Activated CD4-positive, alpha-beta T cell treated with anti-CD3 and anti-CD28 coated beads, Interleukin-2, amount 50 U/mL, for 1 hour (primary cell): ENCODE results near the gene PFKFB2.
"Not testable (repeated sequence)": the region's sequence is repeated elsewhere in the genome, so short reads cannot be mapped to it uniquely, and the experiment has no call there.

Source experiments
- DNase-seq: peaks from one replicate; pipeline ENCODE4 v3.0.0-alpha.2; 2020

PFKFB2 gene

DNA sequence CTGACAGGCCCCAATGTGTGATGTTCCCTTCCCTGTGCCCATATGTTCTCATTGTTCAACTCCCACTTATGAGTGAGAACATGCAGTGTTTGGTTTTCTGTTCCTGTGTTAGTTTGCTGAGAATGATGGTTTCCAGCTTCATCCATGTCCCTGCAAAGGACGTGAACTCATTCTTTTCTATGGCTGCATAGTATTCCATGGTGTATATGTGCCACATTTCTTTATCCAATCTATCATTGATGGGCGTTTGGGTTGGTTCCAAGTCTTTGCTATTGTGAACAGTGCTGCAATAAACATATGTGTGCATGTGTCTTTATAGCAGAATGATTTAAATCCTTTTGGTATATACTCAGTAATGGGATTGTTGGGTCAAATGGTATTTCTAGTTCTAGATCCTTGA is 11.7 kb upstream of the PFKFB2 start:
- not testable (repeated sequence) for DNase-seq

DNA sequence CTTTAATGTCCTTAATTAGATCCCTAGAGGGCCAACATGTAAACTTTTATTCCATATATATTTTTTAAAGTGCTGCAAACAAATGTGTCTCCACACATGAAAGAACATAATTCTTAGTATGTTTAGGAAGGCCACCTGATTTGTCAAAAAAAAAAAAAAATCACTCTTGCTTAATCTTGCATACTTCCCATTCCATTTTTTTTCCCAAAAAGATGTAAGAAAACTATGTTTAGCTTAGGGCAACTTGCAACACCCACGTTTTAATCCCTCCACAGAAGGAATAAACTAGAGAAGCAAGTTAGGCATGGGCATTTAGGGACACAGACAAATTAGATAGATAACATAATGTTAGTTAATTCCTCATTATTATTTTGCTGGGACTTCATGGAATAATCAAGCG is 7.6 kb upstream of the PFKFB2 start:
- no peak for DNase-seq

DNA sequence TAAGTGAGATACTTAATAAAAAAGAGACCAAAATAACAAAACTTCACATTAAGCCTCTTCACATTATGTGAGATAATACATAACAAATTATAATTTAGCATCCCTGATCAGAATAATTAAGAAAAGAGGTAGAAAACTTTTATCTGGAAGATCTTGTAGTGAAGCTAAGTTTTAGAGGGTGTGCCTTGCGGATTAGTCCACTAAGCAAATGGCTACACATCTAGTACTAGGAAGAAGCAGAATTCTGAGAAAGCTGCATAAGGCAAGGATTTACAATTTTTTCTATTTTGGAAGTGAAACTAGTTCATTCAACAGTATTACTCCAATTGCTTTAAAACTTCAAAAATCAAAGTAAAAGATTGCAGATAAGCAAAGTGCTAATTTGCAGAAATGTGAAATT is 5.6 kb upstream of the PFKFB2 start:
- no peak for DNase-seq

DNA sequence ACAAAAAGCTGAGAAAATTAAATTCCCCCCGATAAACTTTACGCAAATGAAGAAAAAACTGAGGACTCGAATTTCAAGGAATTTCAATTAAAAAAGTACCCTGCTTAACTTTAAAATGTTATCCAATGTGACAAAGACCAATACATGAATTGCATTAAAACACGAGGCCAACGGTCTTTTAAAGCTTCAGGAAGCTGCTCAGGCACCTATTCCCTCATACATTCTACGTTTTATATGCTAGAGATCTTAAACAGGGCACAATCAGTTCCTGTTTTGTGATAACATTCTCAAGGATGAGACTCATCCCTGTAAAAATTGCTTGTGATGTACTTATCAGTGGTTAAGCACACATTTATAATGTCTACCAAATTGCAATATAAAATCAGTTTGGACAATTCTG is 5.0 kb upstream of the PFKFB2 start:
- no peak for DNase-seq

DNA sequence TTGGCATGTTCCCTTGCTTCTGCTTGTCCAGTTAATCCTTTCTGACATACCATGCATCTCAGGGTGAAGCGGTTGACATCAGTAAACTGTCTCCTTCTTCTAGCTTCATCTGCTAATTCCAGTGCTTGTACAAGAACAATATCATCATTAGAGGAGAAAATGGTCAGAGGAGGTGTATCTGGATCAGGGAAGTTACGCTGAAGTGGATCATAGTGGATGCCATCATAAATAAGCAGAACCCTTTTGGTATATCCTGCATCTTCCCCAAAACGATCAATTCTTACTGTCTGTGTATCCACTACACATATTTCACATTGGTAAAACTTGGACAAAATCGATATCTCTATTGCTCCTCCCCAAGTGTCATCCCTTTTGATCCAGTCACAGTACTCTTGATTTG is 4.0 kb upstream of the PFKFB2 start:
- no peak for DNase-seq

DNA sequence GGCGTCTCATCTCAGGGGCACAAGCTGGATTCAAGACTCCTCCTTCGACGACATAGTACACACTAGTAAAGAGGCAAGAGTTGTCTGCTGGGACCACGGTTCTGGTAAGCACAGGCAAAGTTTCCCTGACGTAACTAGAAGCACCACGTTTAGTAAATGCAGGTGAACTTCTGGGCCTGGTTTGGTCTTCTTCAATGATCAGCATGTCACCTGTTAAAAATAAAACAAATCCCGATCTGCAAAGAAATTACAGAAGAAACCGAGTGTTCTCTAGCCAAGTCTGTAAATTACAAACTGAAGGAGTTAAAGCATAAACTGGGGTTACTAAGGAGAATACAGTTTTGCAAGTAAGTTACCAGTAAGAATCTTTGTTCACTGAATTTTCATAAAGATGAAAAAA is 3.6 kb upstream of the PFKFB2 start:
- no peak for DNase-seq

DNA sequence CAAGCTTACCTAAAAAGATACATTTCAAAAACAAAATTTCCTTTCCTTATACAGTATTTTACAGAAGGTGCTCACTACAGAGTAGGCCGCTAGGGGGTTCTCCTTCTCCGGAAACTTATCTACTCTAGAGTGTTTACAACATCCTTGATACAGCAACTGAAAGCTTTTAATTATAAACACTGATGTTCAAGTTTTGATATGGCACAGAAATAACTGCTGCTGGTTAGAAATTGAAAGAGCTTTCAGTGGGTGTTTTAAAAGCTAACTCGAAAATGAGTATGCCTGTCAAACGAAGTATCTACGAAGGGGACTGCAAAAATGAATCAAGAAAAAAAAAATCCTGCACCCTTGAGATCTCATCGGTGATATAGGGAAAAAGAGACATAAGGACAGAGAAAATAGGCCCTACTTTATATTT is 3.1 kb upstream of the PFKFB2 start:
- peak; percentile 46 for DNase-seq

DNA sequence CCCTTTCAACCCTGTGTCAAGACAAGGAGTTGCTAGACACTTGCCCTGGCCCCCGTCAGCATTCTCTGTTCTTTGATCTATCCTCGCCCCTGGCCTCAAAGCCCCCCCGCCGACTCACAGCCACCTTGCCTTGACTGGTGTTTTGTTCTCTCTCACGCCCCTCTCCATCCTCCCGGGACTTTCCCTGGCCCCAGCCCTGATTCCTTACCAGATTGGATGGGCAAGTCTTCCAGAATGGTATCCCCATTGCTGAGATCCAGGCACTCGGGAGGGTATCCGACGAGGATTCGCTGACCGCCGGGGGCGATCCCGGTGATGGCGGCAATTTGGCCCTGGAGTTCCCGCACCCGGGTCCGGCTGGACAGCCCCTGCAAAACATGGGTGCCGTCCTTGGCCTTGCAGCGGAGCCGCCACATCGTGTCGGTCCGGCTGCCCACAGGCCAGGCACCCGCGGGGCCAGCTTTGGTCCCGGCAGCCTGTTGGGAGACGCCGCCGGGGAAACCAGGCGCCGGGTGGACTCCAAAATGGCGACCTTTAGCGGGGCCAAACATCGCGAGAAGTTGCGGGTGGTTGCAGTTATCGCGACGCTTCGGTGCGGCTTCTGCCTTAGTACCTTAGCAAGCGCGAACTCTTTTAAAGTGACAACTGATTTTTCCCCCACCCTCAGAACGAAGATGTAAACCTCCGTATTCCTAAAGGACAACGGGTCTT is 2.4 kb upstream of the PFKFB2 start:
- DNase-seq, result peak; percentile 91

DNA sequence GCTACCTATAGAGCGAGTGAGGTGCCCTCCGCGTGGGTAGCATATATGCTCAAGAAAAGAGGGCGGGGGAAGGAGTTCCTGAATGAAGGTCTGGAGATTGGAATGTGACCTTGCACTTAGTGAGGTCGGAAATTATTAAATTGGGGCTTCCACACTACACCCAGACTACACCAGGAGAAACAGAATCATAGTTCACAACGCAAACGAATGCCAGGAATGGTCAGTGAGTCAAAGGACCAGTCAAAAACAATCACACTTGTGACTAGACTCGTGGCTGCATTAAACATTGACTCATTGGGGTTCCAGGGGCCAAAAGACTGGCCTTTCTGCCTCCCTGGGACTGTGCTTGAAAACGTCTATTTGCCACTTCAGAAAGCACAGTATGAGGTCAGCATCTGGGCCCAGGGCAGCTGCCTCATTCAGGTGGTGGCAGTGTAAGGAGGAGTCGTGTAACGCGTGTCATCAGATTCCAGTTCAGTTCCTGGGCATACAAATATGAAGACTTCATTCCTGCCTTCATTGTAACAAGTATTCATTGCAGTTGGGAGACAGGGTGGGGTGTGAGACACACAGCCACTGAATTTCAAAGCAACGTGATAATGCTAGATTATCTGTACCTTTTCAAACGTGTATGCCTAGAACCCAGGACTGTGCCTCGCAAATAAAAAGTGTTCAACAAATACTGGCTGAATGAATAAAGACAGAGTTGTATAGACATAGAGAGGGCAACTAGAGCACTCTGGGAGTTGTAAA is 1.7 kb upstream of the PFKFB2 start, which contains the start of gene YOD1:
YOD1 (minus strand) TSS at position 18 of the 753 bp plus-strand sequence. CDS start 178 bp downstream, outside the sequence.
- DNase-seq, result no peak

DNA sequence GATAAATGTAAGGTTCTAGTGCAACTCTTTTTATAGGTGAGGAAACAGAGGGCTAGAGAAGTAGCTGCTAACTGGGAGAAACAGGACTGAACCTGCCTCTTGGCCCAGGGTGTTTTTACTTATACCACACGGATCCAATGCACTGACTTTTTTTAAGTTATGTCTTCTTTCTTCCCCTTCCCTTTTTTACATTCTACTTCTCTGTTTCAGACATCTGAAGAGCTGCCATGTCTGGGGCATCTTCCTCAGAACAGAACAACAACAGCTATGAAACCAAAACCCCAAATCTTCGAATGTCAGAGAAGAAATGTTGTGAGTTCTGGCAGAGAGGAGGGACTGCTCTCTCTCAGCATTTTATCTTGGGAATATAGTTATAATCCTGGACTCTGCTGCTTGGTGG is 1.4 kb downstream of the PFKFB2 start:
- DNase-seq, result no peak

DNA sequence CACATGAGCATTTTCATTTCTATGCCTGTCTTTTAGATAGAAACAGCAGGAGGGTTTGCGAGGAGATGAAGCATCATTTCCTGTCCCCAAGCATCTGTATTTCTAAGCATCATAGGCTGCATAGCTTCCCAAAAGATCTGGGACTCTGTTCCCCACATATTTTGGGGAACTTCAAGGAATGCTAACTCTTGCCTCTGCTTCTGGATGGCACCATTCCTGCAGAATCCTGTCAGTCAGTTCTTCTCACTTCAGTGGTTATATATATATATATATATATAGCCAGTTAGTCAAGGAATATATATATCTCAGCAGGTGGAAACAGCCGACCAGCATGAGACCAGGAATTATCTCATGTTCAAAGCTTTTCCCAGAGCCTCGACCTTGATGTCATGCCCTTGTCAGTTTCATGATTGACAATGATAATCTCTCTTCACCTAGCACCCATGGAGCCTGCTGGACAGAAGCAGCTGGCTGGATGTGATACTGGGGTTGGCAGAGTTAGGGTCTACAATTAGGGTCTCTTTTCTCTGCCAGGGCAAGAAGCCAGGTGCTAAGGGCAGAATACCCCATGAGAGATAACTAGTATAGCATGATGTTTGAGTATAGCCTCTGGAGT is 2.4 kb downstream of the PFKFB2 start:
- DNase-seq, result no peak

DNA sequence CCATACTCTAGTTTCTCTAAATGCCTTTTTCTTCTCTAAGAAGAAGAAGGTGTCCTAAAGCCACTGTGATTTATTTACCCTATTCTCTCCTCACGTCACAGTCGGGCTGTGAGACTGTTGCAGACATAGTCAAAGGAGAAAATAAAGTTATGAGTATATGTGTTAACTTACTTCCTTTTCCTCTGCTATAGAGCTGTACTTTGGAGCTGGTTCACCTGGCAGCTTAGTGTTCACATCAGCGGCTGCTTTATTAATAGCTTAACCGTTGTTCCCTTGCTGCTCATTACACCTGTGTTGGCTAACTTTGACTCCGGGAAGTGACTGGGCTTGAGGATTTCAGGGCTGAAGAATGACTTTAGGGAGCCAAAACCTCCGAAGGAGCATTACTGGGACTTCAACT is 3.6 kb downstream of the PFKFB2 start:
- no peak for DNase-seq

DNA sequence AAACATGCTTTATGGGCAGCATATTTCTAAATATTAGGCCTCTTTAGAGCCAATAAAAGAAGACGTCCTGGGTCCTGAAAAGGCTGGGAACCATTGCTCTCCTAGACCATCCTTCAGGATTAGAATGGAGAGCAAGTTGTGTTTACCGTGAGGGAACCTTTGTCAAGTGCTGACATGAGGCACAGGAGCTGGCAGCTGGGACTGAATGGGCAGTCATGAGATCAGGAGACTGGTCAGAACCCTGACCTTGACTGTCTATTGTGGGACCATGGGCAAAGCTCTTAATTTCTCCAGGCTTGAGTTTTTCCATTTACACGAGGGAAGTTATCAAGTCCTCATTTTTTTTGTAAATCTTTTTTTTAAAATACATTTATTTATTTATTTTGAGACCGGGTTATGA is 5.2 kb downstream of the PFKFB2 start:
- DNase-seq, result no peak

DNA sequence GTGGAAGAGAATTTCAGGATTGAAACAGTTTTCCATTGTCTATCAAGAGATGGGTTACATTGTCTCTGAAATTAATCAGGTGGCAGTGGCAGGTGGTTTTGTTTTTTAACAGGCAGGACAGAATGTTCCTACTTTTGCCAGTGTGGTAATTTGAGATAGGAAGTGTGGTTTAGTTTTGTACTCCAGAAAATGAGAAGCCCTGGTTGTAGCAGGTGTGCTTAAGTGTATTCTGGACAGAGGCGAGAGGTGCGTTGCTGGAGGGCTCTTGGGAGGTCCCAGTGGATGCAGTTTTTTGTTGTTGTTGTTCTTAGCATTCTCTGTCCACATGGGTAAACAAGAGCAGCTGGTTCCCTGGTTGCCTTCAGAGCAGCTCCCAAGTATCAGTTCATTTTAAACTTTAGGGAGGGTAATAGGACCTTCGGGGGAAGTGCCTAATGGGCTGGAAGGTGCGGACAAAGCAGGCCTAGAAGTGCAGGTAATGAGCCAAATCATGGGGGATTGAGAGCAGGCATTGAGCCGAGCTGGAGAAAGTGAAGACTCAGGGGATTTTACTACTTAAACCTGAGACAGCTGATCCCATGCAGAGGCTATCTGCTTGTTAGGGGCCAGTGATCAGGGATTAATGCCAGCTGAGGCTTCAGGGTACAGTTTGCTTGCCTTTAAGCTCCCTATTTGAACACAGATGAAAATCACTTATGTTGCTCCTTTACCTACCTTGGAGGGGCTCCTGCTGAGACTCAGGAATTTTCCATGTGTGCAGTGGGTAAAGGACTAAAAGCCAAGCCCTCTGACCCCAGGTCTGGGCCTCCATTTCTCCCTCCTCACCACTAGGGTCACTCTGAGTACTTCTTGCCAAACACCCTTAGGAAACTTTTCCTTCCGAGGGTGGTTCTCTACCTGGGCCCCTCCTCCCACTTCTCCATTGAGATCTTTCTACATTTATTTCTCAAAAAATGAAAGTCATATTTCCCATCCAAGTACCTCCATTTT is 6.1 kb downstream of the PFKFB2 start:
- no peak for DNase-seq

DNA sequence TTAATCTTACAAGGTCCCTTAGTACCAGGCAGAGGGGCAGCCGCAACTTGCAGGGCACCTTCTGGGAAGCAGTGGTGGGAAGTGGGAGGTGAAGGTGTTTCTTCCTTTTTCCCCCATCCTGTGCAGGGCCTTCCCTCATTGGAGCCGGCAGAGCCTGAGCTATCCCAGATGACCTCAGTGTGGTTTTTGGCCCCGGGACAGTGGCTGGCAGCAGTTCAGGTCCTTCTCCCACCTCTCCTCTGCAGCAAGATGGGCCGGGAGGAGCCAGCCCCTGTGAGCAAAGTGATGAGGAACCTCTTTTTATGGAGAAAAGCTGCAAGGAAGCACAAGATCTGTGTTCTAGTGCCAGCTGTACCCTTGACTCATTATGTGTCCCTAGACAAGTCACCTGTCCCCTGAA is 6.8 kb downstream of the PFKFB2 start:
- no peak for DNase-seq

DNA sequence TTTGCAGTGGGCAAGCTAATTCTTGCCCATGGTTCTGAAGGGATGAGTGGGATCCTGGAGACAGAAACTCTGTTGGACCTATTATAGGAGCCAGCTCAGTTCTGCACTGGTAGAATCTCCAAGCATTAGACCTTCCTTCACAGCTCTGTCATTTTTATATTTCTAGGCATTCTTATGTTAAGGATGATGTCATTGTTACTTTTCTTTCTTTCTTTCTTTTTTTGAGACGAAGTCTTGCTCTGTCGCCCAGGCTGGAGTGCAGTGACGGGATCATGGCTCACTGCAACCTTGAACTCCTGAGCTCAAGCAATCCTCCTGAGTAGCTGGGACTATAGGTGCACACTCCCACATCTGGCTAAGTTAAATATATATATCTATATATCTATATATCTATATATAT is 7.5 kb downstream of the PFKFB2 start:
- no peak for DNase-seq

DNA sequence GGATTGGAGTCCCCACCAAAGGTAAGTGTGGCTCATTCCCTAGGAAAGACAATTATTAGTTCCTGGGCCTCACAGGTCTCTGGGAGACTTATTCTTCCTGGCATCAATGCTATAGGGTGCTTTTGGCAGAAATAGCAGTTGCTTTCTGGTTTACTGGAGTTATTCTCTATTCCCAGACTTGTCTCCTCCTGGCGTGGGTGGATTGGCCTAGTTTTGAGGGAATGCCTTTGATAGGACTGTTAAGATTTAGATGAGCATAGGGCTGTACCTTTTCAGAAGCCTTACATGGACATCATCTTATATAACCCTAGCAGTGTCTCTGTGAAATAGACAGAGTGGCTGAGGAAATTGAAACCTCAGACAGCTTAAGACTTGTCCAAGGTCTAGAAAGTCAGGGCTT is 9.0 kb downstream of the PFKFB2 start:
- DNase-seq, result no peak

DNA sequence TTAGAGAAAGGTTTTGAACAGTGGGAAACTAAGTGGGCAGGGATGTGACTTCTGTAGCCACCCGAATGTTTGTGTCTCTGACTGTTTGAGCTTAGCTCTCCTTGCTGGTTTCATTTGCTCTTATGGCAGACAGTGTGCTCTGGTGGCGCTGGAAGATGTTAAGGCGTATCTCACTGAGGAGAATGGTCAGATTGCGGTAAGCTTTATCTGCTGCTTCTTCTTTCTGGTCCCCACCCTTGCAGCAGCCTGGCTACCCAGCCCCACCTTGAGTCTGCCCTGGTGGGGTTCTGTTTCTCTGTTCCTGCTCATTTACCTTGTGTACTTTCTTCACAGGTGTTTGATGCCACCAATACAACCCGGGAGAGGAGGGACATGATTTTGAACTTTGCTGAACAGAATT is 9.9 kb downstream of the PFKFB2 start:
- DNase-seq, result no peak

DNA sequence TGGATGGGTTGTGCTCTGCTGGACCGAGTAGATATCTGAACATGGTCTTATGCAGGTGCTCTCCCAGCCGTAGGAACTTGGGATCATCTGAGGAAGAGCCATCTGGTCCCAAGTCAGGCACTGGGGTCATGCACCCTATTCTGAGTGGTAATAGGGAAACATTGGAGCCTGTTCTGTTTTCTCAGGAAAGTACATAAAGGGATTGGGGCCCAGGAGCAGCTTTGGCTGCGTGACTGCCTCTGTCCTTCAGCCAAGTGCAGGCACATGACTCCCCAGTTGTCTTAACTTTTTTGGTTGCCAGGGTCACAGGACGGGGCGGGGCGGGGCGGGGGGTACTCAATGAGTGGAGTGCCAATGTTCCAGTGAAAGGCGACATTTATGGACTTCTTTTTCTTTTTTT is 11.5 kb downstream of the PFKFB2 start:
- DNase-seq, result no peak

DNA sequence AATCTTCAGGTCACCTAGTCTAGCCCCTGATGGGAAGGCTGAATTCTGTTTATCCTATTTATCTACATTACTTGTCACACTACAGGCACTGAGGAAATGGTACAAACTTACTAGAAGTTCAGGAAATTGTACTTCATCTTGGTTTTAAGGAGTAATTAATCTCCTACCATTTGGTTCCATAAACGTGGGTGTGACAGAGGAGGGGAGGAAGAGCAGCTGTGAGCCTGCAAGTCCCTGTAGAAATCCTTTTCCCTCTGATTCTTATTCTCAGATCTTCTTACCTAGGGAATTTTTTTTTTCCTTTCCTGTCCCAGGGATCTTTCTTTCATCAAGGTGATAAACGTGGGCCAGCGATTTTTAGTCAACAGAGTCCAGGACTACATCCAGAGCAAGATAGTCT is 14.1 kb downstream of the PFKFB2 start:
- DNase-seq, result no peak

DNA sequence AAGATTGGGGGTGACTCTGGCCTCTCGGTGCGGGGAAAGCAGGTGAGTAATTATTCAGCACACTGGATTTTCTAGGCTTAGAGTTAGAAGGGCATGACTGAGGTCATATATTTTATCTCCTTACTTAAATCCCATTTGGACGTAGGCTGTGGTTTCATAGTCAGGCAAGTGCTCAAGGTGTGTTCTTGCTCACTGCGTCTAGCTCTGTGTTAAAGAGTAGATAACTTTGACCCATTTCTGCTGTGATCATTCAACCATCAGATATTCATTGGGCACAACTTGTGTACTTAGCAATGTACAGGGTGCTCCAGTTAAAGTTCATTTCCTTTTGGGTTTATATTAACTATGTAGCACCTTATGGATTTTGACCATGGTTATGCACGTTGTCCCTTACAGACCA is 14.6 kb downstream of the PFKFB2 start:
- DNase-seq, result no peak

DNA sequence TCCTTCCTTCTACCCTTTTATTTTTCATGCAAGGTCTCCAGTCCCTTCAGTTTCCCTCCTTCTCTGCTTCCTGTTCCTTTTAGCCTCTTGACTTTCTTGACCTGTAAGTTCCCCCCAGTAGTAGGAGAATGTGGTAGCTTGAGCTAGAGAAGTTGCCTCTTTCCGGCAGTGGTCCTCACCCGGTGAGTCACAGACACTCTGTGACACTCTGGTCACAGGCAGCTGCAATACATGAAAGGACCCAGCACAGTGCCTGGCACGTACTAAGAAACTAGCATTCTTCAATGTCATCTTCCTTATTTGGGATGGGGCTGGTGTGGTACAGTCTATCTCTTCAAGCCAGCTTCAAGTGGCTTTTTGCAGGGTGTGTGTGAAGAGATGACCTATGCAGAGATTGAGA is 16.0 kb downstream of the PFKFB2 start:
- no peak for DNase-seq
